ENCODE results near the gene LRP5.
"Not testable (repeated sequence)": the region's sequence is repeated elsewhere in the genome, so short reads cannot be mapped to it uniquely, and the experiment has no call there.

The LRP5 gene

DNA sequence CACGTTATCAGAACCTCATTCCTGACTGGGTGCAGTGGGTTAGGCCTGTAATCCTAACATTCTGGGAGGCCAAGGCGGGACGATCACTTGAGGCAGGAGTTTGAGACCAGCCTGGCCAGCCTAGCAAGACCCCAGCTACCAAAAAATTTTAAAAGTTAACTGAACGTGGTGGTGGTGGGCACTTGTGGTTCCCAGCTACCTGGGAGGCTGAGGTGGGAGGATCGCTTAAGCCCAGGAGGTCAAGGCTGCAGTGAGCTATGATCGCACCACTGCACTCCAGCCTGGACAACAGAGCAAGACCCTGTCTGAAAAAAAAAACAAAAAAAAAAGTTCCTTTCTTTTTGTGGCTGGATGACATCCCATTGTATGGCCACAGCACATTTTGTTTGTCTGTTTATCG is 80.4 kb downstream of the LRP5 start:
- FAIRE-seq = no peak
- TF ChIP-seq TAF1 (IDR thresholded peaks at IDR 0.05; ENCODE audit: borderline replicate concordance, low read depth, low read length) (no peak), POLR2A (IDR thresholded peaks at IDR 0.05; ENCODE audit: low read depth, low read length) (no peak), POLR2AphosphoS5 (IDR thresholded peaks at IDR 0.05; ENCODE audit: low read depth, low read length) (no peak)
- DNase-seq (ENCODE audit: insufficient read length) = no peak

DNA sequence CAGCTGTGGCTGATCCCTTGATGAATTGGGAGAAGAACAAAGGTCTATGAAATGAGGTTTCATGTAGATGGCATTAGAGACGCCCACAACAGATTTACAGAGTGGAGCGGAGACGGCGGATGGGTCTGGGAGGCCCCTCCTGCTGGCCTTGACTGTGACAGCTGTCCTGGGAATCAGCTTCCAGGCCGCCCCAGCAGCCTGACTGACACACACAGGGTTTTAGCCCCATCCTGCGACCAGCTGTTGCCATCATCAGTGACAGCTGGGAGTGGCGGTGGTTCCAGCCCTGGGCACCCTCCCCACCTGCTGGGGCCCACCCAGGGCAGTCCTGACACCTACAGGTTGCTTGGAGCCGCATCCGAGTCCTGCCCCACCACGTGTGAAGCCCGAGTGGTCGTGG is 84.1 kb downstream of the LRP5 start:
- no peak for FAIRE-seq
- TF ChIP-seq POLR2AphosphoS5 (IDR thresholded peaks at IDR 0.05; ENCODE audit: low read depth, low read length) (no peak), POLR2A (IDR thresholded peaks at IDR 0.05; ENCODE audit: low read depth, low read length) (no peak), TAF1 (IDR thresholded peaks at IDR 0.05; ENCODE audit: borderline replicate concordance, low read depth, low read length) (no peak)
- DNase-seq (ENCODE audit: insufficient read length) = no peak

DNA sequence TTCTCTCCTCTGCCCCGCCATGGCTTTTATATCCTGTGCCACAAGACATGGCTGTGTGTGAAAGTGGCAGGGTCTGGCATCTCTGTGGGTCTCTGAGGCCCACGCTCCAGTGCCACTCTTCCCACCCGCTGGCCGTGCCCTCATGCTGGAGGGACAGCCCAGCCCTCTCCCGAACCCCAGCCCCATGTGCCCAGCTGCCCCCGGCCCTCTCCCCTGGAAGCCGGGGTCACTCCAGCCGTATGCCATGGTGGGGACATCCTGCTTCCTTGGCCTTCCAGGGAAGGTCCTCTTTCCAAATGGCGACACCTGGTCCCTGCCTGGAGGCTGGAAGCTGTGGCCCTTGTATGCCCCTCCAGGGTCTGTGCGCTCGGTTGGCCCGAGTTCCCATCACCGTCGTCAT is 84.9 kb downstream of the LRP5 start:
- TF ChIP-seq POLR2A (IDR thresholded peaks at IDR 0.05; ENCODE audit: low read depth, low read length) (no peak), POLR2AphosphoS5 (IDR thresholded peaks at IDR 0.05; ENCODE audit: low read depth, low read length) (no peak), TAF1 (IDR thresholded peaks at IDR 0.05; ENCODE audit: borderline replicate concordance, low read depth, low read length) (no peak)
- no peak for DNase-seq (ENCODE audit: insufficient read length)
- no peak for FAIRE-seq

DNA sequence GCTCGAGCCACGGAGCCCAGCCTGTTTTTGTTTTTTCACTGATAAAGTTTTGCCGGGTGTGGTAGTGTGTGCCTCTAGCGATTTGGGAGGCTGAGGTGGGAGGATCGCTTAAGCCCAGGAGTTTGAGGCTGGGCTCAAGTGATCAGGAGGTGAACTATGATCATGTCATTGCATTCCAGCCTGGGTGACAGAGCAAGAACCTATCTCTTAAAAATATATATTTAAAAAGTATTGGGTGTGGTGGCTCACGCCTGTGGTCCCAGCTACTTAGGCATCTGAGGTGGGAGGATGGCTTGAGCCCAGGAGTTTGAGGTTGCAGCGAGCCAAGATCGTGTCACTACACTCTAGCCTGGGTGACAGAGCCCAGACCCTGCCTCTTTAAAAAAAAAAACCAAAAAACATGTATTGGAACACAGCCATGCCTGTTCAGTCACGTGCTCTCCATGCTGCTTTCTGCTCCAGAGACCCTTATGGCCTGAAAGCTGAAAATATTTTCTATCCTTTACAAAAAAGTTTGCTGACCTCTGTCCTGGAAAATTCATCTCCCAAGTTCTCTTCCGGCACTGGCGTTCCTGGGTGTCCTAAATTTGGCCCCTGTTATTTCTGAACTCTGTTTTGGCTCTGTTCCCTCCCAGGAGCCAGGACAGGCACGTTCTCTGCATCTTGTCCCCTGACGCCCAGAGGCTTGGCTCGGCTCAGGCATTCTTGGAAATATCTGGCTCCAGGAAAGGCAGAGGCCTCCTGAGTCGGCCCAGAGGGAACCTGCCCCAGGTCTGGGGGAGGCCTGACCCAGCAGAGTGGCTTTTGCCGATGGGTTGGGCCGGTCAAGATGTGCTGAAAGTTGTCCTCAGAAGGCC is 86.8 kb downstream of the LRP5 start:
- FAIRE-seq (no peak), DNase-seq (ENCODE audit: insufficient read length) (no peak)
- TF ChIP-seq TAF1 (IDR thresholded peaks at IDR 0.05; ENCODE audit: borderline replicate concordance, low read depth, low read length) = no peak
- TF ChIP-seq POLR2AphosphoS5 (IDR thresholded peaks at IDR 0.05; ENCODE audit: low read depth, low read length) = no peak
- TF ChIP-seq POLR2A (IDR thresholded peaks at IDR 0.05; ENCODE audit: low read depth, low read length) = no peak

DNA sequence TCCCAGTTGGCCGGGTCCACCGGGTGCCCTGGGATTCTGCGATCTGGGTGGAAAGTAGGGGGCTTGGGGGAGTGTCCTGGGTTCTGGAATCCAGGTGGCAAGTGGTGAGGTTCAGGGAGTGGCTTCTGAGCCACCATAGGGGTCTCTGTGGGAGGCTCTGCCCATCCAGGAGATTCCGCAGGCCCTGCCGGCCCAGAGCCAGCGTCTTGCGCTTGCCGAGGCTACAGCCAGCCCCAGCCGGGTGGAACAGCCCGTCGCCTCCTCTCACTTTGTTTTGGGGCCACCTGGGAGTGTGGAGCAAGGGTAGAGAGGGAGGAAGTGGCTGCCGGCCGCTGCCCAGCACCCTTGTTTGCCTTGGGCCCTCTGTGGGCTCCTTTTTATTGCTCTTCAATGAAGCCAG is 87.5 kb downstream of the LRP5 start:
- TF ChIP-seq POLR2A (IDR thresholded peaks at IDR 0.05; ENCODE audit: low read depth, low read length) = no peak
- no peak for TF ChIP-seq POLR2AphosphoS5 (IDR thresholded peaks at IDR 0.05; ENCODE audit: low read depth, low read length)
- no peak for TF ChIP-seq TAF1 (IDR thresholded peaks at IDR 0.05; ENCODE audit: borderline replicate concordance, low read depth, low read length)
- FAIRE-seq (no peak), DNase-seq (ENCODE audit: insufficient read length) (no peak)

DNA sequence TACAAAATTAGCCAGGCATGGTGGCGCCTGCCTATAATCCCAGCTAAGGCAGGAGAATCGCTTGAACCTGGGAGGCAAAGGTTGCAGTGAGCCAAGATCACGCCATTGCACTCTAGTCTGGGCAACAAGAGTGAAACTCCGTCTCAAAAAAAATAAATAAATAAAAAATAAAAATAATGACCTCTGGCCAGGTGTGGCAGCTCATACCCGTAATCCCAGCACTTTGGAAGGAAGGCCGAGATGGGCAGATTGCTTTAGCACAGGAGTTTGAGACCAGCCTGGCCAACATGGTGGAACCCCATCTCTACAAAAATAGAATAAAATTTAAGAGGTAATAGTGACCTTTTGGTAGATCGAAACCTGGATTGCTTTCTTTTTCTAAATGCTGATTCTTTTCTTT is 88.2 kb downstream of the LRP5 start:
- DNase-seq (ENCODE audit: insufficient read length); FAIRE-seq: not testable (repeated sequence)

DNA sequence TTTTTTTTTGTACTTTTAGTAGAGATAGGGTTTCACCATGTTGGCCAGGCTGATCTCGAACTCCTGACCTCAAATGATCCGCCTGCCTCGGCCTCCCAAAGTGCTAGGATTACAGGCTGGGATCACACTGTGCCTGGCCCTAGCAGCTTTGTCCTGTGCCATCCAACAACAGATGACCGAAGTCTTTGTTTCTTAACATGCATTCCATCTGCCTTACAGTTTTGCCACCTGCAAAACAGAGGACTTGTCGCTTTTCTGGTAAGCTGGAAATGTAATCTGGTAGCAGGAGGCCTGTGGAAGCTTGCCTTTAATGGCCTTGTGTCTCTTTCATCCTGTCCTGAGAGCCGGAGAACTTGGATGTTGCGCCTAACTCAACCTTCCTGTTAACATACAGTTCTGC is 89.5 kb downstream of the LRP5 start:
- TF ChIP-seq POLR2AphosphoS5 (IDR thresholded peaks at IDR 0.05; ENCODE audit: low read depth, low read length) (no peak), POLR2A (IDR thresholded peaks at IDR 0.05; ENCODE audit: low read depth, low read length) (no peak), TAF1 (IDR thresholded peaks at IDR 0.05; ENCODE audit: borderline replicate concordance, low read depth, low read length) (no peak)
- no peak for DNase-seq (ENCODE audit: insufficient read length)
- no peak for FAIRE-seq

DNA sequence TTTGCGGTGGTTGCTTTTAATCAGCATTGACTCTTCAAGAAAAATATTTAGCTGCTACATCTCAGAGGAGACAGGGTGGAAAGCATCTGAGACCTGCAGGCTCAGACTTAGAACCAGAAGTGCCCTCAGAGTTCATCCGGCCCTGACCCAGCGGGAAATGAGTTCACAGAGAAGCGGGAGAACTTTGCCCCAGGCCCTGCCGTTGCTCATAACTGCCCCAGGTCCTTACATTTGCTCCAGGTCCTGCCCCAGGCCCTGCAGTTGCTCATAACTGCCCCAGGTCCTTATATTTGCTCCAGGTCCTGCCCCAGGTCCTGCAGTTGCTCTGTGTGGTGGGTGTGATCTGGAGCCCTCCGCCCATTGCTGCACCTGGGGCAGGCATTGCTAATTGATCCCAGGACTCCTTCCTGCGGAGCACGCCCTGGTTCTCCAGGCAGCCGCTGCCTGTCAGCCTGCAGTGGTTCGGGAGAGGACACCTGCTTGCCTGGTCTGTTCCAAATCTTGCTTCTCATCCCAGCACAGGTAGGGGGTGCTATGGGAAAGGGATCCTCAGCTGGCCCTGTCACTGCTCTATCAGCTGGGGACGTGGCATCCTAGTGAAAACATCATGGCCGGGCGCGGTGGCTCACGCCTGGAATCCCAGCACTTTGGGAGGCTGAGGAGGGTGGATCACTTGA is 90.1 kb downstream of the LRP5 start:
- no peak for DNase-seq (ENCODE audit: insufficient read length)
- FAIRE-seq = no peak
- TF ChIP-seq POLR2AphosphoS5 (IDR thresholded peaks at IDR 0.05; ENCODE audit: low read depth, low read length) (no peak), POLR2A (IDR thresholded peaks at IDR 0.05; ENCODE audit: low read depth, low read length) (no peak), TAF1 (IDR thresholded peaks at IDR 0.05; ENCODE audit: borderline replicate concordance, low read depth, low read length) (no peak)

DNA sequence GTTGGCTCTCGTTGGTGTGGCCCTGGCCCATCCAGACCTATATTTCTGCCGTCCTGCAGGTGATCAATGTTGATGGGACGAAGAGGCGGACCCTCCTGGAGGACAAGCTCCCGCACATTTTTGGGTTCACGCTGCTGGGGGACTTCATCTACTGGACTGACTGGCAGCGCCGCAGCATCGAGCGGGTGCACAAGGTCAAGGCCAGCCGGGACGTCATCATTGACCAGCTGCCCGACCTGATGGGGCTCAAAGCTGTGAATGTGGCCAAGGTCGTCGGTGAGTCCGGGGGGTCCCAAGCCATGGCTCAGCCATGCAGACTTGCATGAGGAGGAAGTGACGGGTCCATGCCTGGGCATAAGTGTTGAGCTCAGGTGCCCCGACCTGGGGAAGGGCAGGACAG is 91.0 kb downstream of the LRP5 start:
- no peak for TF ChIP-seq POLR2AphosphoS5 (IDR thresholded peaks at IDR 0.05; ENCODE audit: low read depth, low read length)
- no peak for TF ChIP-seq POLR2A (IDR thresholded peaks at IDR 0.05; ENCODE audit: low read depth, low read length)
- no peak for TF ChIP-seq TAF1 (IDR thresholded peaks at IDR 0.05; ENCODE audit: borderline replicate concordance, low read depth, low read length)
- DNase-seq (ENCODE audit: insufficient read length) (no peak), FAIRE-seq (no peak)

DNA sequence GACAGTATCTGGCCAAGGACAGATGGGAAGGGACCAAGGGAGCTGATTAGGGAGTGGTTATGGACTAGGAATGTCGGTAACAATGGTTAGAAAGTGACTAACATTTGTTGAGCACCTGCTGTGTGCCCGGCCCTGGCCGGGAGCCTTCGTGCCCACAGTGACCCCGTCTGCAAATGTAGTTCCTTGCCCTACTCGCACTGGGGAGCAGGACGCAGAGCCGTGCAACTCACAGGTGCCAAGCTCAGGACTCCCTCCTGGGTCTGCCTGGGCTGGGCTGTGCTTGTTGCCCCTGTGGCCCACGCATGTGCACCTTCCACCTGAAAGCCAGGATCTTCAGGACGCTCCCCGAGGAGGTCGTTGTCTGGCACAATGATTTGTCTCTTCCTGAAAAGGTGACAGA is 91.4 kb downstream of the LRP5 start:
- FAIRE-seq = no peak
- no peak for DNase-seq (ENCODE audit: insufficient read length)
- TF ChIP-seq POLR2AphosphoS5 (IDR thresholded peaks at IDR 0.05; ENCODE audit: low read depth, low read length) (no peak), POLR2A (IDR thresholded peaks at IDR 0.05; ENCODE audit: low read depth, low read length) (no peak), TAF1 (IDR thresholded peaks at IDR 0.05; ENCODE audit: borderline replicate concordance, low read depth, low read length) (no peak)

DNA sequence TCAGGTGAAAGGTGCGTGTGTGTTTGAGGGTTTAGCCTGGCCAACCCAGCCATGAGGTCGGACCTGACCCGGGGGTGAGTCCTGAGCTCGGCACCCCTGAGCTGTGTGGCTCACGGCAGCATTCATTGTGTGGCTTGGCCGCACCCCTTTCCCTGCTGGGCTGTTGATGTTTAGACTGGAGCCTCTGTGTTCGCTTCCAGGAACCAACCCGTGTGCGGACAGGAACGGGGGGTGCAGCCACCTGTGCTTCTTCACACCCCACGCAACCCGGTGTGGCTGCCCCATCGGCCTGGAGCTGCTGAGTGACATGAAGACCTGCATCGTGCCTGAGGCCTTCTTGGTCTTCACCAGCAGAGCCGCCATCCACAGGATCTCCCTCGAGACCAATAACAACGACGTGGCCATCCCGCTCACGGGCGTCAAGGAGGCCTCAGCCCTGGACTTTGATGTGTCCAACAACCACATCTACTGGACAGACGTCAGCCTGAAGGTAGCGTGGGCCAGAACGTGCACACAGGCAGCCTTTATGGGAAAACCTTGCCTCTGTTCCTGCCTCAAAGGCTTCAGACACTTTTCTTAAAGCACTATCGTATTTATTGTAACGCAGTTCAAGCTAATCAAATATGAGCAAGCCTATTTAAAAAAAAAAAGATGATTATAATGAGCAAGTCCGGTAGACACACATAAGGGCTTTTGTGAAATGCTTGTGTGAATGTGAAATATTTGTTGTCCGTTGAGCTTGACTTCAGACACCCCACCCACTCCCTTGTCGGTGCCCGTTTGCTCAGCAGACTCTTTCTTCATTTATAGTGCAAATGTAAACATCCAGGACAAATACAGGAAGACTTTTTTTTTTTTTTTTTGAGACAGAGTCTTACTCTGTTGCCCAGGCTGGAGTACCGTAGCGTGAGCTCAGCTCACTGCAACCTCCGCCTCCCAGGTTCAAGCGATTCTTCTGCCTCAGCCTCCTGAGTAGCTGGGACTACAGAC is 94.2 kb downstream of the LRP5 start:
- FAIRE-seq = no peak
- DNase-seq (ENCODE audit: insufficient read length) = no peak
- TF ChIP-seq POLR2AphosphoS5 (IDR thresholded peaks at IDR 0.05; ENCODE audit: low read depth, low read length) (no peak), TAF1 (IDR thresholded peaks at IDR 0.05; ENCODE audit: borderline replicate concordance, low read depth, low read length) (no peak), POLR2A (IDR thresholded peaks at IDR 0.05; ENCODE audit: low read depth, low read length) (no peak)

Data from GM12892 (cell line).